Measurements from ENCODE around the gene C11orf65. TPM values are rescaled to one million over a fixed set of nuclear protein-coding genes. Genes with fewer than 3 reads are reported as not detected.

C11orf65 gene
- total RNA-seq, 4 donors from 2014 or later, result 0.28 to 0.32 TPM; not detected in 2

GRCh38 chr11:108370315-108370714, 97.0 kb downstream of the C11orf65 start:
- ATAC-seq (ENCODE audit: low FRiP score), result no peak

DNA sequence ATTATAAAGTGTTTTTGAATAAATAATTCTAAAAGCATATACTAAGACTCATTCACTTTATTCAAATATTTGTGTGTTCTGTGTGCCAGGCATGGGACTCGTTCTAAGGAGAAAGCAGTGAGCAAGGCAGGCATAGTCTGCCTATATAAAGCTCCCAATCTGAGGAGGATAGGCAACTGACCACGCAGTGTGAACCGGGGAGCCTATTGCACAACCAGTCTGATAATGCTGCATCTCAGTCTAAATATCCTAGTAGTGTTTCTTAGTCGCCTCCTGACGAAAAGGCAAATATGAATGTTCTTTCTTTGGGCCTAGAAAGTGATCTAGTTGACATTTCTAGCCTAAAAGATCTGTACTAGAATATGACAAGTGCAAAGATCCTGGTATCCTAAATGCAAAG, 98.3 kb downstream of the C11orf65 start:
- TF ChIP-seq CTCF (IDR thresholded peaks at IDR 0.05), result no peak
- ATAC-seq (ENCODE audit: low FRiP score), result no peak
- DNase-seq (ENCODE audit: low spot score), result no peak

More at GRCh38 chr11:108370315-108370714, 97.0 kb downstream of the C11orf65 start:
- no peak for DNase-seq (ENCODE audit: low spot score)
- no peak for TF ChIP-seq CTCF (IDR thresholded peaks at IDR 0.05)

DNA sequence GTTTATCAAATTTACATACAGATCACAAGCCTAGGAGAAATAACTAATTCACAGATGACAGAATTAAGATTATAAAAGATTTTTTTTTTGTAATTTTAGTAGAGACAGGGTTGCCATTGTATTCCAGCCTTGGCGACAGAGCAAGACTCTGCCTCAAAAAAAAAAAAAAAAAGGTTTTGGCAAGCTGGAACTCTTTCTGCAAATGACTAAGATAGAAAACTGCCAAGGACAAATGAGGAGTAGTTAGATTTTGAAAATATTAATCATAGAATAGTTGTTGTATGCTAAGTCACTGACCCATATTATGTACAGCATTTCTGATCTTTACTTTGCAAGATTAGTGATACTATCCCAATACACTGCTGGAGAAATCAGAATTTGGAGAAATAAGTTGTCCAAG, 99.2 kb downstream of the C11orf65 start:
- DNase-seq (ENCODE audit: low spot score) (no peak), ATAC-seq (ENCODE audit: low FRiP score) (no peak)
- TF ChIP-seq CTCF (IDR thresholded peaks at IDR 0.05), result no peak

DNA sequence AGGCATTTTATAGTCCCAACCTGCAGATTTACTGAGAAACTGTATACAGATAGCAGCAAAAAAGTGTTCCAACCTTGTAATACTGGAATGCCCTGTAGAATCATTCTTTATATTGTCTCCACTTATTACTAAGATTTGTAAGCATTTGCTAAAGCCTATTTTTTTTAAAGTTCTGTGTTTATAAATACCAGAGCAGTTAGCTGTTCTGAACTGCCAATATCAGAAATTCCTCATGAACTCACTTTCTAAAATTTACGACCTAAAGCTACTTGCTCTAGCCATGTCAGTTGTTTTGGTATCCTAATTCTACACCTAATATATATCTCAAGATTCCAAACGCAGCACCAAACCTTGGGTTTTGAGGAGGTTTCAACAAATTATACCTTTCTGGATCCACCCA, 103.2 kb downstream of the C11orf65 start:
- ATAC-seq (ENCODE audit: low FRiP score) (no peak), DNase-seq (ENCODE audit: low spot score) (no peak)
- TF ChIP-seq CTCF (IDR thresholded peaks at IDR 0.05), result no peak

GRCh38 chr11:108351468-108351867, 115.9 kb downstream of the C11orf65 start:
- DNase-seq (ENCODE audit: low spot score) (no peak), ATAC-seq (ENCODE audit: low FRiP score) (no peak)
- no peak for TF ChIP-seq CTCF (IDR thresholded peaks at IDR 0.05)

- DNase-seq (ENCODE audit: low spot score), result no peak
- no peak for ATAC-seq (ENCODE audit: low FRiP score)
- no peak for TF ChIP-seq CTCF (IDR thresholded peaks at IDR 0.05)
Measured at GRCh38 chr11:108346451-108346850, 120.9 kb downstream of the C11orf65 start.

DNA sequence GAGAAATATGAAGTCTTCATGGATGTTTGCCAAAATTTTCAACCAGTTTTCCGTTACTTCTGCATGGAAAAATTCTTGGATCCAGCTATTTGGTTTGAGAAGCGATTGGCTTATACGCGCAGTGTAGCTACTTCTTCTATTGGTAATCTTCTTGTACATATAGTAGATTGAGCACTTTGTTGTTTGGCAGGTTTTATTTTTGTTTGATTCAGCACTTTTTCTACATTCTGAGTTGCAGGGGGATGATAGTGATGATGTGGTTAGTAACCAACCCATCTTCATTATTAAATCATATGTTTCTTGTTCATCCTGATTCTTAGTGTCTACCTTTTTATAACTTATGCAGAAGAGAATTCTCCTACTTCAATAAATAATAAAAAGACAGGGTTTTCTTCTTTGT, 121.6 kb downstream of the C11orf65 start:
- ATAC-seq (ENCODE audit: low FRiP score) (no peak), DNase-seq (ENCODE audit: low spot score) (no peak)
- no peak for TF ChIP-seq CTCF (IDR thresholded peaks at IDR 0.05)
